Activated CD4-positive, alpha-beta T cell treated with anti-CD3 and anti-CD28 coated beads, Interleukin-2, amount 10 ng/mL, durations not matched to agents 24 days and 14 days (primary cell): ENCODE data around the gene DDRGK1. TPM values are rescaled to one million over a fixed set of nuclear protein-coding genes. Genes with fewer than 3 reads are reported as not detected.

ENCODE experiments used
- DNase-seq: peaks from one replicate; pipeline ENCODE4 v3.0.0; 2022
- H3K27ac Mint-ChIP-seq: one replicate; pipeline ENCODE4 v1.8.0; 2022; ENCODE audit warnings: mild to moderate bottlenecking, mixed read lengths
- H3K27me3 Mint-ChIP-seq: one replicate; pipeline ENCODE4 v1.8.0; 2022; ENCODE audit warnings: mixed read lengths
- H3K36me3 Mint-ChIP-seq: one replicate; pipeline ENCODE4 v1.8.0; 2022; ENCODE audit warnings: low read depth, mild to moderate bottlenecking, mixed read lengths
- H3K4me1 Mint-ChIP-seq: one replicate; pipeline ENCODE4 v1.8.0; 2021; ENCODE audit warnings: mixed read lengths
- H3K4me3 Mint-ChIP-seq: one replicate; pipeline ENCODE4 v1.8.0; 2022; ENCODE audit warnings: mild to moderate bottlenecking, moderate library complexity, mixed read lengths
- H3K9me3 Mint-ChIP-seq: one replicate; pipeline ENCODE4 v1.8.0; 2021; ENCODE audit warnings: mixed read lengths
- intact Hi-C: fragments of 100-400 bp; cut with micrococcal nuclease; formaldehyde crosslinking; loops from one replicate; pipeline ENCODE4 v1.15.1; 2023
- total RNA-seq: library from RNA; stranded (reverse); gene quantifications from 2 replicates; pipeline ENCODE4 v1.2.3, GENCODE V29; 2022

The DDRGK1 gene
- 59.0 and 70.0 TPM in 2 replicates for total RNA-seq

DNA sequence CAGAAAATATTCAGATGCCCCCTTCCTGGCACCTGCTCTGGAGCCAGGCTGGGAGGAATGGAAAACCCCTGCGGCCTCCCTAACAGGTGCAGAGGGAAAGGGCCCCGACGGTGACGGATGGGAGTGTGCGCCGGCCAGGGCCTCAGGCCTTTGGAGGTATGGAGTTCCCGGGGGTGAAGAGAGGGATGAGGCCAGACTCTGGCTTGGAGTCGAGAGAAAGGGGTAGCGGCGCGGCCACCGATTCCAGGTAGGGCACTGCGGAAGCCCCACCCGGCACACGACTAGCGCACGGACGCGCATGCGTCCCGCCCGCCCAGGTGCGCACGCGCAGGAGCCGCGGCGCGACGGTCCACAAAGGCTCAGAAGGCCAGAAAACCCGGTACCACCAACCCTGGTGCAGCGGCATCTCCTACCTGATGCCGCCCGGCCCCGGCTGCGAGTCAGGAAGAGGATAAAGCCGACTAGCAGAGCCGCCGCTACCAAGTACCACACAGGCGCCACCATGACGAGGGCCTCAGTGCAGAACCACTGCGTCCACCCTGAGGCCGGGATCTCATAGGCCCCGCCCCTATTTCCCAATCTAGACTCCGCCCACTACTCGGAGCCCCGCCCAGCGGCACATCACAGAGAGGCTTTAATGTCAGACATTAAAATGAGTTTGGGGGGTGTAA lies at the start of gene DDRGK1:
Gene DDRGK1, minus strand, starts transcription at position 559 of the 671 bp plus-strand sequence. Its CDS starts 55 bp downstream, at position 504.
- intact Hi-C loops = loop anchor here (5.0 kb wide), 1 partner anchor 47 kb away; the partner anchor contains the start of genes FASTKD5 and UBOX5
- Mint-ChIP-seq H3K27me3 (no peaks in the 10 kb centered on the region), H3K27ac (peak within 1 kb of the TSS; percentile 97), H3K4me3 (peak within 1 kb of the TSS; percentile 97), H3K4me1 (peaks cover 15% of the 10 kb centered on the region), H3K9me3 (no peaks in the 10 kb centered on the region), H3K36me3 (peaks cover 25% of the 10 kb centered on the region)
- DNase-seq = peak; percentile 98

DNA sequence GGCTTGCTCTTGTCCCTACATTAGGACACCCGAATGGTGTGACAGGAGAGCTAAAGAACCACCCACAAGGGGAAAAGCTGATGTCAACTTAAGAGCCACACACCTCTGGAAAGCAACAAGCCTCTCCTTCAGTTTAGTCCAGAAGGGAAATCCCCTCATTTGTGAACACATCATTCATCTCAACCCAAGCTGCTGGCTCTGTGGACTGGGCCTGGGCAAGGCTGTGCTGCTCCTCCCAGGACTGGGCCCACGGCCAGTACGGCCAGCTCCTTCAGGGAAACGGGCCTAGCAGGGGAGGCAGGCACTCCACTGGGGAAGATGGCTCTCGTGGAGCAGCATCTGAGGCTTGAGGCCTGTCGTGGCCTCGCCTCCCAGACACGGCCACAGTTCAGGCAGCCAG lies 47.3 kb upstream of the DDRGK1 start:
- no peaks in the 10 kb centered on the region for H3K4me1 Mint-ChIP-seq
- H3K27ac Mint-ChIP-seq = no peak overlapping the region
- H3K36me3 Mint-ChIP-seq = no peaks in the 10 kb centered on the region
- no peak for DNase-seq
- H3K27me3 Mint-ChIP-seq = peaks cover 18% of the 10 kb centered on the region
- no peaks in the 10 kb centered on the region for H3K9me3 Mint-ChIP-seq
- no peak overlapping the region for H3K4me3 Mint-ChIP-seq
- intact Hi-C loops = no loop called here

DNA sequence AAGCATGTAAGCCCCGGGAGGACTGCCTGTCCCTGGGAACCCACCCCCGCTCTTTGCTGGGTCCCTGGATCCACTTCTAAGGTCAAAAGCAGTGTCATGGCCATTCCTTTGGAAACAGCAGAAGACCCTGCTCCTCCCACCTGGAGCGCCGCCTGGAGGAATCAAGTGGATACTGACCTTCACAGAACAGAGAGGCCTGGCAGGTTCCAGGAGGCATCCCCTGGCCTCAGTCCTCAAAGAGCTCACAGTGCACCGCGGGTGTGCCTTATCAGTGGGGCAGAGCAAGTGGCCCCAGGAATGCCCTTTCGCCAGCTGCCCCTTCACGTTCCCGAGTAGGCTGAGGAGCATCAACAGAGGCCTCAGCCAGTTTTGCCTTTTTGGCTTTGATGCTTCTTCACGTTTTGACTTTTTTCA lies 45.6 kb upstream of the DDRGK1 start:
- Mint-ChIP-seq H3K9me3 (no peaks in the 10 kb centered on the region), H3K27me3 (peaks cover 24% of the 10 kb centered on the region), H3K4me3 (peak overlapping the region; percentile 47), H3K27ac (no peak overlapping the region), H3K4me1 (peaks cover 1% of the 10 kb centered on the region), H3K36me3 (no peaks in the 10 kb centered on the region)
- intact Hi-C loops = no loop called here
- DNase-seq = no peak

DNA sequence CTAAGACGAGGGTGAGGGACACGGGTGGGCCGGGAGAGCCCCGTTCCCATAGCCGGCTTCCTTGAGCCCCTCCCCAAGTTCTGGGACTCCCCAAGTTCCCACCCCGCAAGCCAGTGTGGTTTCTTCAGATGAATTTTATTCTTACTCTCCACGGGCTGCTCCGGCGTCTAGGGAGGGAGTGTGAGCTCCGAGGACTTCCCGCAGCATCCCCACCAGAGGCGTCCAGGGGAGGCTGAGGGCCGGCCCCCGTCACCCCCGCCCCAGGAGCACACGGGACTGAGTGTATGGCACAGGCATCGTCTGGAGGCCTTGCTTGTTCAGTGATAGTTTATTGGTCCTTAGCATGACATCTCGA lies 44.5 kb upstream of the DDRGK1 start:
- Mint-ChIP-seq H3K9me3 (no peaks in the 10 kb centered on the region), H3K36me3 (no peaks in the 10 kb centered on the region), H3K27me3 (peaks cover 29% of the 10 kb centered on the region), H3K27ac (no peak overlapping the region), H3K4me3 (peak overlapping the region; percentile 54), H3K4me1 (peaks cover 1% of the 10 kb centered on the region)
- intact Hi-C loops = loop anchor here (1.0 kb wide), 1 partner anchor 16 kb away; no protein-coding TSS in a partner anchor
- DNase-seq = no peak

DNA sequence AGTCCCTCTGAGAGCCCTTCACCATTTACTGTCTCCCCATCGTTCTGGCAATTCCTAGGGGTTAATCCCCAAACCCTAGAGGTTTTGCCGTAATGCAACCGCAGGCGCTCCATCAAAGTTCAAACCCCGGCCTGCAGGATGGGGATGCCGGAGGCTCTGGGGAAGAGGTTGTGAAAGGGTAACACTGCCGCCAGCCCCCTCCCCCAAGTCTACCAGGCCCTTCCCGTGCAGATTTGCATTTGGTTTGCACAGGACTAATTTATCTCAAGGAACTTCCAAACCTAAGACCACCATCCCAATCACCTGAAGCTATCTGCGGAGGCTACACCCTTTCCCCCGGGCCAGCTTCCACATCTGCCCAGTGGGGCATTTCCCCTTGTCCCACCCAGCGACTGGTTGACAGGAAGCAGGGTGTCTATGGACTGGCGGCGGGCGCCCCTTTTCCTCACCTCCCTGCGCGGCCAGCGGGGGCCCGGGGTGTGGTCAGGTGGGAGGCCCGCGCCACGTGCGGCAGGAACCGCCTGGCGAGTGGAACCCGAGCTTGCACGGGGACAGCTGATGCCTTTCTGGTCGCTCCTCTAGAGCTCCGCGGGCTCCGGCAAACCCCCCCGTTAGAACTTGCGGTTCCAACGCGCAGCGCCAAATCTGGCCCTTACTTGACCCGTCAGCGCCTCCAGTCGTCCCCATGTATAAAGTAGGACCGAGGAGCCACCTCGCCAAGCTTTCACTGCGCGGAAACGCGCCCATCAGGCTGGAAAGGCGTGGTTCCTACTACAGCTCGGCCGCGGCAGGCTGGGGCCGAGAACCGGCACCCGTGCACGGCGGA lies 43.9 kb upstream of the DDRGK1 start:
- Mint-ChIP-seq H3K4me1 (peaks cover 1% of the 10 kb centered on the region), H3K27ac (no peak overlapping the region), H3K4me3 (peak overlapping the region; percentile 54), H3K27me3 (peaks cover 29% of the 10 kb centered on the region), H3K9me3 (no peaks in the 10 kb centered on the region), H3K36me3 (no peaks in the 10 kb centered on the region)
- intact Hi-C loops = no loop called here
- DNase-seq = peak; percentile 68

DNA sequence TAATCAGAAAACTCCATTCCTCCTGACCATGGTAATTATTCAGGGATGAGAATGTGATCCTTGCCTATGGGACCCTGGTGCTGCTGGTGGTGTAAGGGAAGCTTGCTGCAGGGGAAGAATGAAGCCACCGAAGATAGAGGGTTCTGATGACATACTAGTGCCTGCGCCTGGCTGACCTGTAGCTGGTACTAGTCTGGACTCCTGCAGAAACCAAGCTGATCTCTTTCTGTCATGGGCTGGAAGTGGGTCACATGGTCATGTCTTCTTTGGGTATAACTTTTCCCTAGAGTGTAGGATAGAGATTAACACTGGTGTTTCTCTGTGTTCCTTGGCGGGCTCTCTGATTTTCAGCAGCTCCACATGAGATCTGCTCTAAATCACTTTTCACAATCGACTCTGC lies 43.2 kb upstream of the DDRGK1 start:
- intact Hi-C loops = no loop called here
- no peaks in the 10 kb centered on the region for H3K36me3 Mint-ChIP-seq
- H3K4me3 Mint-ChIP-seq = no peak overlapping the region
- H3K4me1 Mint-ChIP-seq = peaks cover 1% of the 10 kb centered on the region
- no peak overlapping the region for H3K27ac Mint-ChIP-seq
- no peaks in the 10 kb centered on the region for H3K9me3 Mint-ChIP-seq
- no peak for DNase-seq
- peaks cover 31% of the 10 kb centered on the region for H3K27me3 Mint-ChIP-seq

DNA sequence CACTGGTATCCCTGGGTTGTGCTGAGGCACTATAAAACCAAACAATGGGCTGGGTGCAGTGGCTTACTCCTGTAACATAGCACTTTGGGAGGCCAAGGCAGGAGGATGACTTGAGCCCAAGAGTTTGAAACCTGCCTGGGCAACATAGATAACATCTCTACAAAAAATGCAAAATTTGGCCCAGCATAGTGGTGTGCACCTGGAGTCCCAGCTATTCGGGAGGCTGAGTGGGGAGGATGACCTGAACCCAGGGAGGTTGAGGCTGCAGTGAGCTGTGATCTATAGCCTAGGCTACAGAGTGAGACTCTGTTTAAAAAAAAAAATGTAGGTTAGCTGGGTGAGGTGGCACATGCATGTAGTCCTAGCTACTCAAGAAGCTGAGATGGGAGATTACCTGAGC lies 42.2 kb upstream of the DDRGK1 start:
- no peak for DNase-seq
- Mint-ChIP-seq H3K4me1 (peaks cover 1% of the 10 kb centered on the region), H3K36me3 (no peaks in the 10 kb centered on the region), H3K27me3 (peaks cover 36% of the 10 kb centered on the region), H3K27ac (no peak overlapping the region), H3K9me3 (no peaks in the 10 kb centered on the region), H3K4me3 (no peak overlapping the region)
- intact Hi-C loops = no loop called here

DNA sequence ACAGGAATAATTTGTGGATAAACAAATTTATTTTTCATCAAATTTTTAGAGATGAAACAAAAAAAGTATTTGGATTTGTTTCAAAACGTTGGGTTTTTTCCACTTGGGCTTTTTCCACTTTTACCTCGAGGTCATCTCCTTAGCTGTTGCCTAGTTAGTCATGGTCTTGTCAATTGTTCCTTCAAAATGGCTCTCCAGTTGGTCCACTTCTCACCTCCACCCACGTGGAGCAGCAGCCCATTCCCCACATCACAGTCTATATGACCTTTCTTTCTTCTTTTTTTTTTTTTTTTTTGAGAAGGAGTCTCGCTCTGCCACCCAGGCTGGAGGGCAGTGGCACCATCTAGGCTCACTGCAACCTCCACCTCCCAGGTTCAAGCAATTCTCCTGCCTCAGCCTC lies 41.2 kb upstream of the DDRGK1 start:
- Mint-ChIP-seq H3K4me3 (no peak overlapping the region), H3K27ac (no peak overlapping the region), H3K4me1 (peaks cover 1% of the 10 kb centered on the region), H3K36me3 (no peaks in the 10 kb centered on the region), H3K9me3 (no peaks in the 10 kb centered on the region), H3K27me3 (peaks cover 45% of the 10 kb centered on the region)
- DNase-seq = no peak
- intact Hi-C loops = no loop called here

DNA sequence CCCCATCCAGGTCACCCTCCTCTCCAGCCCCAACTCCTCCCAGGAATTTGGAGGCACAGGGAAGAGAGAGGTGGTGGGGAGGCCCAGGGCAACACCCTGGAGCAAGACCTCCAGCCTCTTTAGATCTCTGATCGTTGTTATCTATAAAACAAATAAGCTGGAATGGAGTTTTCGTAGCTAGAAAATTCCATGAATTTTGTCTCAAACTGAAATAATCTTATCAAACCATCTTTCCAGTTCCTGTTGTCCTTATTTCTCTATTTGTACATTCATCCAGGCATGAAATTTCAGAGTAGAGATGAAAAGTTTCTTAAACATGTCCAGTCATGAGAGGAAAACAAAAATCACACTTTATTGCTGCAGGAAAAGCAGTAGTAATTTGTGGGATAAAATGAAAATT lies 40.7 kb upstream of the DDRGK1 start:
- no peak overlapping the region for H3K27ac Mint-ChIP-seq
- no peaks in the 10 kb centered on the region for H3K9me3 Mint-ChIP-seq
- peaks cover 47% of the 10 kb centered on the region for H3K27me3 Mint-ChIP-seq
- intact Hi-C loops = no loop called here
- no peak for DNase-seq
- peaks cover 2% of the 10 kb centered on the region for H3K4me1 Mint-ChIP-seq
- H3K36me3 Mint-ChIP-seq = no peaks in the 10 kb centered on the region
- H3K4me3 Mint-ChIP-seq = no peak overlapping the region

DNA sequence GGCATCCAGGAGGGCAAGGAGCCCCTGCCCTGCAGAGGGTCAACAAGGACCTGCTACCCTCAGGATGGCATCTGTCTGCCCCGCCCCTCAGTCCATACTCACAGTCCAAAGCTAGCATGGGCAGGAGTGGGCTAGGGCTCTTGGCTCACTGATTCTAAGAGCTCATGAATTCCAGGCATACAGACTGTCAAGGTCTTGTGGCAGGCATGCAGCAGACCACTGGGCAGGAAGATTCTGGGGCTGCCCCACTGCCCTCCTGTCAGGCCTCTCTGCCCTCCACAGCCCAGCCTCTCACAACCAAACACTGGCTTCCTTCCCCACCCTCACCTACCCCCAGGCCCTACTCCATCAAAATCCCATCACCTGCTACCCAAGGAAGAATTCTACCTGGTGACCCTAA lies 40.1 kb upstream of the DDRGK1 start:
- Mint-ChIP-seq H3K27ac (no peak overlapping the region), H3K27me3 (peaks cover 49% of the 10 kb centered on the region), H3K4me3 (no peak overlapping the region), H3K36me3 (no peaks in the 10 kb centered on the region), H3K9me3 (no peaks in the 10 kb centered on the region), H3K4me1 (peaks cover 8% of the 10 kb centered on the region)
- DNase-seq = no peak
- intact Hi-C loops = loop anchor here (5.0 kb wide), 1 partner anchor 228 kb away; the partner anchor contains the start of gene ATRN

DNA sequence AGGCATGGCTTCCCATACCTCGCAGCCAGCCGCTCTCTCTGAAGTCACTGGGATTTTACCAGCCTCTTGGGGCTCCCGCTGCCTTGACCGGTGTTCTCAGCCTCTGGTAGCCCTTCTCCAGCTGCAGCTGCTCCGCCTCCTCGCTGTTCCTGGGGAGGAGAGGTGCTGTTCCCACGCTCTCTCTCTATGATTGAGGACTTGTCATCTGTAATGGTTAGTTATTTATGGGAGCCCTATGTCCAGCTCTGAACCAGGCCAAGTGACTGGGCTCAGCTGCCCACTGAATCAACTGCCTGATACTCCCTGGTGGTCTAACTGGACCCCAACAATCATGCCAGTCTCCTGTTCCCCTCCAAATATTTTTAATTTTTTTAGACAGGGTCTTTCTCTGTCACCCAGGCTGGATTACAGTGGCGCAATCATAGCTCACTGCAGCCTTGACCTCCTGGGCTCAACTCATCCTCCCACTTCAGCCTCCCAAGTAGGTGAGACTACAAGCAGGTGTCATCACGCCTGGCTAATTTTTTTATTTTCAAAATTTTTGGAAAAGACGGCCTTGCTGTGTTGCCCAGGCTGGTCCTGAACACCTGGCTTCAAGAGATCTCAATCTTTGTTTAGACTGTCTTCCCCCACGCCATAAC lies 39.4 kb upstream of the DDRGK1 start:
- Mint-ChIP-seq H3K27me3 (peaks cover 49% of the 10 kb centered on the region), H3K4me3 (no peak overlapping the region), H3K36me3 (no peaks in the 10 kb centered on the region), H3K27ac (no peak overlapping the region), H3K9me3 (no peaks in the 10 kb centered on the region), H3K4me1 (peaks cover 9% of the 10 kb centered on the region)
- DNase-seq = no peak
- intact Hi-C loops = loop anchor here (5.0 kb wide), 1 partner anchor 228 kb away; the partner anchor contains the start of gene ATRN

DNA sequence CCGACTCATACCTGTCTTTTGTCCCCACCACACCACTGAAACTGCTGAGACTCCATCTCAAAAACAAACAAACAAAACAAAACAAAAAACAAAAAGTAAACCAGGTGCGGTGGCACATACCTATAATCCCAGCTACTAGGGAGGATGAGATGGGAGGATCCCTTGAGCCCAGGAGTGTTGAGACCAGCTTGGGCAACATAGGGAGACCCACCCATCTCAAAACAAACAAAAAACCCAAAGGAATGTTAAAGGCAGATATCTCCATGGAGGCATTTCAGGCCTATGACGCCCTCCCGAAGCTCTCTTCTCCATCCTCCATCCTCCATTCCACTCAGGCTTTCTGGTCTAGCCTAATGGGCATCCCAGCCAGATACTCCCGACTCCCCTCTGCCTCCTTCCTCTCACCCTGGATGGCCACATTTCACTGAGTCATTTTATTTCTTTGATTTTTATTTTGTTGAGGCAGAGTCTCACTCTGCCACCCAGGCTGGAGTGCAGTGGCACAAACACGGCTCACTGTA lies 37.8 kb upstream of the DDRGK1 start:
- DNase-seq = no peak
- Mint-ChIP-seq H3K4me1 (peaks cover 9% of the 10 kb centered on the region), H3K36me3 (no peaks in the 10 kb centered on the region), H3K27me3 (peaks cover 48% of the 10 kb centered on the region), H3K4me3 (no peak overlapping the region), H3K9me3 (no peaks in the 10 kb centered on the region), H3K27ac (no peak overlapping the region)
- intact Hi-C loops = loop anchor here (5.0 kb wide), 1 partner anchor 230 kb away; the partner anchor contains the start of gene ATRN

DNA sequence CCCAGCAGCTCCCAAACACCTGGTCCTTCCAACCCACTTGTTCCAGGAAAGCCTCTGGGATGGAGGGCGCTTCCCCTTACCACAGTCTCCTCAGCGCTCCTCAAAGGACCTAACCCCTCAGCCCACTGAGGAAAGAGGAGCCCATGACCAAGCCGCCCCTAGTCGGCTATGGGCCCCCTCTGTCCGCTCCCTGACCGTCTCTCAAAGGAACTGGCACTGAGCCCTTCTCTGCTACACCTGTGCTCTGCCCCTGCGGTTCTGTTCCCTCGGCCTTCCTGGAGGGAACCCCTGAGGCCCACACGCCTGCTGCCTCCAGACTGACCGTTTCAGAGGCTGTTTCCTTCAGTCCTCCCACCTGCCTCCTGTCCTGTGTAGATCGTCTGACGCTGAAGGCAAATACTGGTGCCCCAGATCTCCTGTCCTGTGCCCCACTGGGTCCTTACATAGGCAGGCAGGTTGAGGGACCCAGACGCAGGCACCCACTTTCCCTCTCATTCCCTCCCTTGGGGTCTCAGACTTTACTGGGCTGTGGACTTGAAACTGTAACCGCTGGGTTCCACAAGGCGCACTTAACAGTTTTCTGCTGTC lies 36.4 kb upstream of the DDRGK1 start:
- peak overlapping the region; percentile 49 for H3K4me3 Mint-ChIP-seq
- H3K4me1 Mint-ChIP-seq = peaks cover 9% of the 10 kb centered on the region
- H3K36me3 Mint-ChIP-seq = no peaks in the 10 kb centered on the region
- intact Hi-C loops = loop anchor here (5.0 kb wide), 1 partner anchor 231 kb away; the partner anchor contains the start of gene ATRN
- no peak for DNase-seq
- H3K9me3 Mint-ChIP-seq = no peaks in the 10 kb centered on the region
- H3K27me3 Mint-ChIP-seq = peaks cover 56% of the 10 kb centered on the region
- H3K27ac Mint-ChIP-seq = no peak overlapping the region
